ENCODE results near the gene DSG3.

GRCh38 chr18:31438402-31438801, 9.1 kb upstream of the DSG3 start:
- no peak for TF ChIP-seq CTCF (IDR thresholded peaks at IDR 0.05; ENCODE audit: low read depth, low read length)
- no peak for TF ChIP-seq EZH2phosphoT487 (IDR thresholded peaks at IDR 0.05; ENCODE audit: low read depth)

Measured in OCI-LY3 (cell line).